8988T (cell line): Measurements from ENCODE around the gene HOXC6.
A peak's percentile ranks its signal among the peaks of the same experiment; 100 is the strongest.

Experiments used
- DNase-seq: peaks from one replicate; pipeline ENCODE4 v3.0.0; 2011

HOXC6 gene

GRCh38 chr12:54016478-54016964 lies 11.7 kb upstream of the HOXC6 start:
- no peak for DNase-seq

GRCh38 chr12:54017027-54017788 lies 11.0 kb upstream of the HOXC6 start:
- DNase-seq, result peak; percentile 80

GRCh38 chr12:54017878-54018467 lies 10.3 kb upstream of the HOXC6 start:
- DNase-seq, result peak; percentile 95

GRCh38 chr12:54018468-54018984 lies 9.7 kb upstream of the HOXC6 start:
- no peak for DNase-seq

GRCh38 chr12:54019091-54019811 lies 9.0 kb upstream of the HOXC6 start:
- DNase-seq, result no peak

- DNase-seq, result no peak
Observed at GRCh38 chr12:54019924-54020590, 8.2 kb upstream of the HOXC6 start.

- no peak for DNase-seq
Observed at GRCh38 chr12:54020591-54021405, 7.4 kb upstream of the HOXC6 start.

- no peak for DNase-seq
Observed at GRCh38 chr12:54021432-54022013, 6.7 kb upstream of the HOXC6 start.

- DNase-seq, result no peak
Observed at GRCh38 chr12:54022960-54023884, 5.0 kb upstream of the HOXC6 start.

- DNase-seq, result no peak
Observed at GRCh38 chr12:54024127-54024526, 4.1 kb upstream of the HOXC6 start.

- DNase-seq, result no peak
Observed at GRCh38 chr12:54024581-54025305, 3.5 kb upstream of the HOXC6 start.

GRCh38 chr12:54025499-54026405 lies 2.5 kb upstream of the HOXC6 start:
- no peak for DNase-seq

- DNase-seq, result no peak
Observed at GRCh38 chr12:54026640-54027441, 1.4 kb upstream of the HOXC6 start.

- DNase-seq, result no peak
Observed at GRCh38 chr12:54027442-54027786, 826 bp upstream of the HOXC6 start.

- DNase-seq, result no peak
Observed at GRCh38 chr12:54029529-54030441, 1.5 kb downstream of the HOXC6 start.

GRCh38 chr12:54030442-54030801 lies 2.2 kb downstream of the HOXC6 start:
- no peak for DNase-seq

- DNase-seq, result no peak
Observed at GRCh38 chr12:54030889-54031471, 2.7 kb downstream of the HOXC6 start.
